ENCODE measurements around the gene KIAA0513.

- no peak for TF ChIP-seq POLR2A (IDR thresholded peaks at IDR 0.05)
- TF ChIP-seq CTCF (IDR thresholded peaks at IDR 0.05 in 4 of 5, conservative IDR thresholded peaks at IDR 0.05 in 1 of 5), result no peak
Observed at GRCh38 chr16:85090181-85090580, 62.6 kb downstream of the KIAA0513 start.

Measured in gastrocnemius medialis (tissue), 4 donors.